Panc1 (cell line): ENCODE results near the gene SCD.

Experiments
- CTCF ChIP-seq: fragments of 450-650 bp; IDR thresholded peaks from 2 replicates; pipeline ENCODE4 v1.5.1; 2017; ENCODE audit warnings: mild to moderate bottlenecking
- POLR2AphosphoS5 ChIP-seq: IDR thresholded peaks from 2 replicates; pipeline ENCODE4 v1.6.1; 2012; ENCODE audit warnings: mild to moderate bottlenecking, low read depth, low read length, moderate library complexity
- REST ChIP-seq, 2 experiments: IDR thresholded peaks; 2 replicates each; pipeline ENCODE4 v1.6.1; 2011 to 2012; ENCODE audit warnings: low read depth in 2 of 2, control low read depth in 1 of 2, low read length in 1 of 2, mild to moderate bottlenecking in 1 of 2, moderate library complexity in 1 of 2; ENCODE audit not compliant: insufficient read depth in 1 of 2
- SIN3A ChIP-seq: IDR thresholded peaks from 2 replicates; pipeline ENCODE4 v1.6.1; 2012; ENCODE audit warnings: low read depth, mild to moderate bottlenecking, low read length, moderate library complexity, borderline replicate concordance; ENCODE audit not compliant: insufficient read depth

GRCh38 chr10:100392686-100393003 is 45.6 kb downstream of the SCD start:
- TF ChIP-seq CTCF (no peak), POLR2AphosphoS5 (no peak), SIN3A (no peak), REST (IDR thresholded peaks at IDR 0.05; ENCODE audit: insufficient read depth in 1 of 2, low read depth in 2 of 2, low read length in 1 of 2) (no peak)
